ENCODE data around the gene EN2. TPM values are rescaled to one million over a fixed set of nuclear protein-coding genes. Genes with fewer than 3 reads are reported as not detected.

Gene EN2
- 0.62 to 1.0 TPM (median 0.96 TPM) in 5 replicates for total RNA-seq (2022; extraction: Qiagen RNA extraction; ENCODE audit: low read depth)

GRCh38 chr7:155458111-155458877 is at the start of gene EN2:
Gene EN2 (plus strand): TSS chr7:155458129. CDS start chr7:155458378, 249 bp downstream.

Other genes starting within 250 kb of the EN2 start
- gene INSIG1, start 160.3 kb upstream of the EN2 start, total RNA-seq (2022; extraction: Qiagen RNA extraction; ENCODE audit: low read depth) = 12.6 to 17.4 TPM (median 15.2 TPM) in 5 replicates
- not detected in 5 replicates for gene CNPY1, start 88.4 kb downstream of the EN2 start, total RNA-seq (2022; extraction: Qiagen RNA extraction; ENCODE audit: low read depth)
- gene RBM33, start 186.5 kb downstream of the EN2 start, total RNA-seq (2022; extraction: Qiagen RNA extraction; ENCODE audit: low read depth) = 21.7 to 31.9 TPM (median 26.1 TPM) in 5 replicates

Measured in A549 treated with ZK216348 at 1 μM for 4 hours (cell line).